C1 segment of cervical spinal cord (tissue), 14 donors: ENCODE results near the gene TEX22.

ENCODE experiments used
- DNase-seq, 14 donors: peaks; one replicate each; lab custom pipeline; 2025; lab: John Stamatoyannopoulos, UW

Gene TEX22

GRCh38 chr14:105366386-105367074, 31.8 kb upstream of the TEX22 start:
- DNase-seq: peak in 7 of 14 donors; percentile 19 to 57 (median 35)

GRCh38 chr14:105367116-105368031, 31.0 kb upstream of the TEX22 start:
- no peak for DNase-seq

GRCh38 chr14:105368032-105368417, 30.3 kb upstream of the TEX22 start:
- no peak for DNase-seq

GRCh38 chr14:105368426-105368825, 29.9 kb upstream of the TEX22 start:
- no peak for DNase-seq

- DNase-seq: peak in 1 of 14 donors; percentile 22
These were observed 29.3 kb upstream of the TEX22 start for GRCh38 chr14:105368910-105369652.

- DNase-seq: no peak
These were observed 28.7 kb upstream of the TEX22 start for GRCh38 chr14:105369653-105370040.

GRCh38 chr14:105374389-105374788, 23.9 kb upstream of the TEX22 start:
- no peak for DNase-seq

- no peak for DNase-seq
These were observed 22.7 kb upstream of the TEX22 start for GRCh38 chr14:105375635-105376057.

GRCh38 chr14:105376521-105377440, 21.6 kb upstream of the TEX22 start:
- no peak for DNase-seq

- DNase-seq: no peak
These were observed 20.7 kb upstream of the TEX22 start for GRCh38 chr14:105377555-105378182.

- no peak for DNase-seq
These were observed 20.1 kb upstream of the TEX22 start for GRCh38 chr14:105378199-105378598.

- no peak for DNase-seq
These were observed 19.3 kb upstream of the TEX22 start for GRCh38 chr14:105378873-105379685.

- no peak for DNase-seq
These were observed 18.4 kb upstream of the TEX22 start for GRCh38 chr14:105379946-105380345.

- no peak for DNase-seq
These were observed 17.6 kb upstream of the TEX22 start for GRCh38 chr14:105380756-105381155.

GRCh38 chr14:105381446-105382342, 16.6 kb upstream of the TEX22 start:
- no peak for DNase-seq

- no peak for DNase-seq
These were observed 15.8 kb upstream of the TEX22 start for GRCh38 chr14:105382343-105383082.

GRCh38 chr14:105383083-105383730, 15.1 kb upstream of the TEX22 start:
- no peak for DNase-seq
